ENCODE data around the gene SLC40A1. TPM values are rescaled to one million over a fixed set of nuclear protein-coding genes. Genes with fewer than 3 reads are reported as not detected.

SLC40A1 gene
- total RNA-seq, 2 donors from 2014 or later = 30.9 to 92.7 TPM

- ATAC-seq = no peak
- peak overlapping the region; percentile 28 for H3K4me3 Mint-ChIP-seq
- H3K36me3 Mint-ChIP-seq (ENCODE audit: low read depth) = no peaks in the 10 kb centered on the region
- no peaks in the 10 kb centered on the region for H3K9me3 ChIP-seq (ENCODE audit: control insufficient read depth, low read length, poor library complexity, severe bottlenecking)
- H3K27me3 Mint-ChIP-seq = peaks cover 10% of the 10 kb centered on the region
- peaks cover 22% of the 10 kb centered on the region for H3K4me1 Mint-ChIP-seq
- no peak overlapping the region for H3K27ac Mint-ChIP-seq
- DNase-seq = no peak
These were observed 7.2 kb upstream of the SLC40A1 start for GRCh38 chr2:189587780-189588179.

DNA sequence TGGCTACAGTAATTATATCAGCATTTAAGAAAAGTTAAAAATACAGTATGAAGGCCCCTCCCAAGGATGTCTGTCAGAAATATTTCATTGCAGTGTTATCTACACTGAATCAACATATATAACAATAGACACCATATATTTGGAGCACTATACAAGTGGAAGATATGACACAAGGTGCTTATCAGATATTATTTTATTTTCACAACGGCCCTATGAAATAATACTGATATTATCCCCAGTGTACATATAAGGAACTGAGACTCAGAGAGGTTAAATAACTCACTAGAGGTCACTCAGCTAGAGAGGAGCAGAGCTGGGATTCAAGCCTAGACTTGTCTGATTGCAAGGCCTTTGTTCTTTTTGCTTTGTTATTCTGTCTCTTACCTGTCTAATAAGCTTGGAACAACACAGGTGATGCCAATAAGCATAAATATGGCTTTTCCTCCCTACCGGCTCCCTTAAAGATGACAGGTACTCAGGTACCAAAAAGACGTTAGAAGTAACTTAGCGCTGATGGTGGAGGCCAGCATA, 4.7 kb upstream of the SLC40A1 start:
- no peak for ATAC-seq
- Mint-ChIP-seq H3K4me1 (peaks cover 21% of the 10 kb centered on the region), H3K36me3 (ENCODE audit: low read depth) (no peaks in the 10 kb centered on the region), H3K4me3 (no peak overlapping the region), H3K27ac (peak overlapping the region; percentile 27), H3K27me3 (peaks cover 10% of the 10 kb centered on the region)
- H3K9me3 ChIP-seq (ENCODE audit: control insufficient read depth, low read length, poor library complexity, severe bottlenecking) = no peaks in the 10 kb centered on the region
- no peak for DNase-seq

DNA sequence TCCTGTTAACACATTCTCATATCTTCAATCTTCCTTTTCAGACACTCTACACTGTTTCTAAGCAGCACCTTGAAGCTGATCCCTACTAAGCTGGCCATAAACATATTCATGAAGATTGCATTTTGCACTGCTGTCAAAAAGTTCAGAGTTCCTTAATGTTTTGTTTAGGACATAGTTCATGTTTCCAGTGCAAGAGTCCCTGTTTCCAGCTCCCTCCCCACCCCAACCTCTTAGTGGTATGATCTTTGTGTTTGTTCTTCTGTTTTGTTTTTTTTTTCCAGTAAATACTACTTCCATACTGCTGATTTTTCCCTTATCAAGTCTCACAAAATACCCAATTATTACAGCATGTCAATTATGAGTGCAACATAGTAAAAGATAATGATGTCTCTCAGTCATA, 4.1 kb upstream of the SLC40A1 start:
- Mint-ChIP-seq H3K27me3 (peaks cover 10% of the 10 kb centered on the region), H3K36me3 (ENCODE audit: low read depth) (no peaks in the 10 kb centered on the region), H3K4me3 (no peak overlapping the region), H3K4me1 (peaks cover 23% of the 10 kb centered on the region), H3K27ac (peak overlapping the region; percentile 27)
- H3K9me3 ChIP-seq (ENCODE audit: control insufficient read depth, low read length, poor library complexity, severe bottlenecking) = no peaks in the 10 kb centered on the region
- ATAC-seq (no peak), DNase-seq (no peak)

- DNase-seq (no peak), ATAC-seq (no peak)
- Mint-ChIP-seq H3K36me3 (ENCODE audit: low read depth) (no peaks in the 10 kb centered on the region), H3K27ac (no peak overlapping the region), H3K4me3 (no peak overlapping the region), H3K4me1 (peaks cover 29% of the 10 kb centered on the region), H3K27me3 (peaks cover 10% of the 10 kb centered on the region)
- no peaks in the 10 kb centered on the region for H3K9me3 ChIP-seq (ENCODE audit: control insufficient read depth, low read length, poor library complexity, severe bottlenecking)
These were observed 2.9 kb upstream of the SLC40A1 start for GRCh38 chr2:189583227-189584198.

- ATAC-seq (no peak), DNase-seq (no peak)
- no peaks in the 10 kb centered on the region for H3K9me3 ChIP-seq (ENCODE audit: control insufficient read depth, low read length, poor library complexity, severe bottlenecking)
- peaks cover 10% of the 10 kb centered on the region for H3K27me3 Mint-ChIP-seq
- H3K27ac Mint-ChIP-seq = no peak overlapping the region
- no peak overlapping the region for H3K4me3 Mint-ChIP-seq
- H3K36me3 Mint-ChIP-seq (ENCODE audit: low read depth) = no peaks in the 10 kb centered on the region
- H3K4me1 Mint-ChIP-seq = peaks cover 29% of the 10 kb centered on the region
These were observed 2.2 kb upstream of the SLC40A1 start for GRCh38 chr2:189582809-189583192.

GRCh38 chr2:189582140-189582808, 1.7 kb upstream of the SLC40A1 start:
- Mint-ChIP-seq H3K4me1 (peaks cover 29% of the 10 kb centered on the region), H3K4me3 (peak overlapping the region; percentile 87), H3K36me3 (ENCODE audit: low read depth) (peaks cover under 1% of the 10 kb centered on the region), H3K27me3 (peaks cover 10% of the 10 kb centered on the region), H3K27ac (no peak overlapping the region)
- ATAC-seq (no peak), DNase-seq (no peak)
- no peaks in the 10 kb centered on the region for H3K9me3 ChIP-seq (ENCODE audit: control insufficient read depth, low read length, poor library complexity, severe bottlenecking)

DNA sequence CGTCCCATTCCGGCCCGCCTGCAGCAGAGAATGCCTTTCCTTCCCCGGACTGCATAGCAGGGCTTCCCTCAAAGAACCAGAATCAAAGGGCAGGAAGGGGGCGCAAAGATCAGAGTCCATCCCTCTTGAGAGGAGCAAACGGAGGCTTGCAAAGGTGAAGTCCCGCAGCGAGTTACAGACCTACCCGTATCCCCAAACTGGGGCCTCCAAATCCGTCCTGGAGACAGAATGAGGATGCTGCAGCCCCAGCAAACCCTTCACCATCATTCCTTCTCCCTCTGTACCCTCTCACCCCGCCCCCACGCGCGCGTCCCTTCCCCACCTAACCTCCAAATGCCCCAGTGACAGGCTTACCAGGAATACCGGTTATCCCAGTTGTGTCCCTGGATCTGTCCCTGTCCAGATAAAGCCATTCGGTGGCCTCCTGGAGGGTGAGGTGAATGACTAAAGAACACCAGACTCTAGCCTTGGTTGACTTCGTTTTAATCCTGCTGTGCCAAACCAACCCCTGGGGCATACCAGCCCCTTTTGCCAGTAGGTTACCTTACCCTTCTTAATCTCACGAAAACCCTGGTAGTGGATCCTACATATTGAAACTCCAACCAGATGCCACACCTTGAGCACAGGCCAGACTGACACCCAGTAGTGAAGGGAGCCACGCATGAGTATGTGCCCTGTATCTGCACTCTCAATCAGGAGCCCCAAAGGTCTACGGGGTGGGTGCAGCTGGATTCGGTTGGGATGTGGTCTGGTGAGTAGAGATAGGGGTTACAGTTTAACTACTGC, 961 bp upstream of the SLC40A1 start:
- peak overlapping the region; percentile 79 for H3K27ac Mint-ChIP-seq
- peaks cover 33% of the 10 kb centered on the region for H3K4me1 Mint-ChIP-seq
- H3K4me3 Mint-ChIP-seq = peak overlapping the region; percentile 87
- peak in 1 of 3 donors; percentile 5 for DNase-seq
- peaks cover 10% of the 10 kb centered on the region for H3K27me3 Mint-ChIP-seq
- H3K9me3 ChIP-seq (ENCODE audit: control insufficient read depth, low read length, poor library complexity, severe bottlenecking) = no peaks in the 10 kb centered on the region
- peaks cover 2% of the 10 kb centered on the region for H3K36me3 Mint-ChIP-seq (ENCODE audit: low read depth)
- no peak for ATAC-seq

DNA sequence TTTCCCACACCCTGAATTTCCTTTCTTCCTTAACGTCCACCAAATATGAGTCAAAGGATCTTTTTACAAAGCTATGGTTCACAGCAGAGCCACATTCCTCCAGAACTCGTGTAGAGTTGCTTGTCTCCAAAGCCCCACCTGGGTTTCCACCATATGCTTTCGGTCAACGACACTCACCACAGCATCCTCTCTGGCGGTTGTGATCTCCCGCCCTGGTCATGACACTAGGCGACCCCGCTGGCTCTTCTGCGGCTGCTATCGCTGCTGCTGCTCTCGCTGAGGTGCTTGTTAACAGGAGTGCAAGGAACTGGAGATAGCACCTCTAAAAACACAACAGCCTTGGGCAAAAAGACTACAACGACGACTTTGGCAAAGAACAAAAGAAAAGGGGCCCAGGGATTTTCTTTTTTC, 340 bp downstream of the SLC40A1 start:
- Mint-ChIP-seq H3K4me1 (peaks cover 38% of the 10 kb centered on the region), H3K27me3 (peaks cover 10% of the 10 kb centered on the region), H3K36me3 (ENCODE audit: low read depth) (peaks cover 3% of the 10 kb centered on the region), H3K27ac (peak overlapping the region; percentile 79), H3K4me3 (peak overlapping the region; percentile 87)
- no peaks in the 10 kb centered on the region for H3K9me3 ChIP-seq (ENCODE audit: control insufficient read depth, low read length, poor library complexity, severe bottlenecking)
- ATAC-seq = peak; percentile 49
- peak in 1 of 3 donors; percentile 14 for DNase-seq

DNA sequence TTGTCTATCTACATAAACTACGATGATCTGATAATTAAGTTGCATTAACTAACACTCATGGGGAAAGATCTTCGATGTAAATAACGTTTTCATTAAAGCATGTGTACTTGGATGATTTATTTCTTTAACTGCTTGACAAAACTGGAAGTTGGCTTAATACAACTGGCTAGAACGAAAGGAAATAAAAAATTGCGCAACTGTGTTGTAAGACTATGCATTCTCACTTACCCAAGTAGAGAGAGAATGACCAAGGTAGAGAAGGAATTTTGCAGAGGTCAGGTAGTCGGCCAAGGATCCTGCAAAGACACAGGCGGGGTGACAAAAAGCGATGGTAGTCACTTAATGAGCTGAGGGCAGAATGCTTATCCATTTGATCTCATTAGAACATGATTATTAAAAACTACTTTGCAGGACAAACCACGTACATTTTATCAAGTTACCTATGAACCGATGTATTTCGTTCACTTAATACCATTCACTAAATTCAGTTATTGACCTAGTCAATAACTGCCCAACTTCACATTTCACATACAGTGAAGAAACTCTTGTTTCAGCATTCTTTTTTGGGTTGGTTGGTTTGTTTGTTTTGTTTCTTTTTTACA, 900 bp downstream of the SLC40A1 start:
- DNase-seq (no peak), ATAC-seq (no peak)
- H3K9me3 ChIP-seq (ENCODE audit: control insufficient read depth, low read length, poor library complexity, severe bottlenecking) = no peaks in the 10 kb centered on the region
- Mint-ChIP-seq H3K27me3 (peaks cover 5% of the 10 kb centered on the region), H3K36me3 (ENCODE audit: low read depth) (peaks cover 3% of the 10 kb centered on the region), H3K4me3 (peak overlapping the region; percentile 87), H3K4me1 (peaks cover 43% of the 10 kb centered on the region), H3K27ac (peak overlapping the region; percentile 79)

DNA sequence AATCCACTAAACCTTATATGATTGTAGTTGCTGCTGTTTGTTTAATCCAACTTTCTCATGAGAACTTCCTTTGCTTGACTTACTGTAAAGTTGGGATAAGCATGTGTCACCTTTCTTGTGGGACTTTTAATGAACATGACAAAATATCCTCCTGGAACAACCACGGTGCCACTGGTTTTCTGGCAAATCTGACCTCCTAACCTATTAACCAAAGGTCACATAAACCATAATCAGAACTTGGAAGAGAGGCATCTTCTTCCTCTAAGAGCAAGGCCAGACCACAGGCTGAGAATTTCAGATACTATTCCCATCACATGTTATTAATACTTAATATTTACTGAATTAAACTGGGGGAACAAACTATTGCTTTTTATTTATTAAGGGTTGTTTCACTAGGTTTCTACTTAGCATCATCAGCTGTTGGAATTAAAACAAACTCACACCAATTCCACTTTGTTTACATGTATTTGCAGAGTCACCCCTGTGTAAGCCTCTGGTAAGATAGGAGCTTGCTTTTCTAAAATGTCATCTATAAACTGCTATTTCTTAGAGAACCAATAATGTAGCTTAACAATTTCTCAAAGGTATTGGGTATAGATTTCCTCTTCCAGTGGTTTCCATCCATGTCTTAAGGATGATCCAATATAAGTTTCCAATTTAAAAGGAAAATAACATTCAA, 2.2 kb downstream of the SLC40A1 start:
- ATAC-seq = no peak
- no peaks in the 10 kb centered on the region for H3K9me3 ChIP-seq (ENCODE audit: control insufficient read depth, low read length, poor library complexity, severe bottlenecking)
- H3K36me3 Mint-ChIP-seq (ENCODE audit: low read depth) = peaks cover 3% of the 10 kb centered on the region
- no peaks in the 10 kb centered on the region for H3K27me3 Mint-ChIP-seq
- no peak overlapping the region for H3K4me3 Mint-ChIP-seq
- H3K27ac Mint-ChIP-seq = peak overlapping the region; percentile 79
- peaks cover 47% of the 10 kb centered on the region for H3K4me1 Mint-ChIP-seq
- no peak for DNase-seq

DNA sequence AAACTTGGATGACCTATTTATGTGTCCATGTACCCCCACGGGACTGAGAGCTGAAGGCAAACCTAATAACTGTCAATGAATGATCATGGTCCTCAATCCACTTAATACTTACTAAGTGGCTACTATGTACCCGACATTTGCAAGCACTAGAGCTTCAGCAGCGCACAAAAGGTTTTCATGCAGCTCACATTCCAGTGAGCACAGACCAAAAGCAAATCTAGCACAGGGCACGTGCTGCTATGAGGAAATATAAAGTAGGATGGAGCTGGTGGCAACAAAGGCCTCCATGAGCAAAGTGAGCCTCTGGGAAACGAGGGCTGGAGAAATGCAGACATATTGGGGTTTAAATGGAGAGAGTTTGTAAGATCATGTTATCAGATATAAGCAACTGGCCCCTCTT, 3.5 kb downstream of the SLC40A1 start:
- H3K4me1 Mint-ChIP-seq = peaks cover 51% of the 10 kb centered on the region
- peak overlapping the region; percentile 21 for H3K27ac Mint-ChIP-seq
- H3K4me3 Mint-ChIP-seq = peak overlapping the region; percentile 67
- no peaks in the 10 kb centered on the region for H3K9me3 ChIP-seq (ENCODE audit: control insufficient read depth, low read length, poor library complexity, severe bottlenecking)
- ATAC-seq (no peak), DNase-seq (no peak)
- peaks cover 5% of the 10 kb centered on the region for H3K36me3 Mint-ChIP-seq (ENCODE audit: low read depth)
- H3K27me3 Mint-ChIP-seq = no peaks in the 10 kb centered on the region

DNA sequence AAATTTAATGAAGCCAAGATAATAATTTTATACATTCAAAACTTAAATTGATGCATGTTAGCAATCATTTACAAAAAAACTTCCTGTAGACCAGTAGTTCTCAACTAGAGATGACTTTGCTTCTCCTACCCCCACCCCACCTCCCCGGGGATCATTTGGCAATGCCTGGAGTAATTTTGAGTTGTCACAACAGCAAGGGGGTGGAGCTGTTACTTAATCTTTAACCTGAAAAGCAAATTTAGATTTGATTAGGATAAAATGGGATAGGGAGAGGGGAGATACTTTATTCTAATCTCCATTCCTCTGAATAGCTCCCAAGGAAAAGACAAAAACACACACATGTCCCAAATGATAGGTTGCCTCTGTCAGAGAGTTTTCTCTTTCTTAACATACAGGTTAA, 4.2 kb downstream of the SLC40A1 start:
- H3K9me3 ChIP-seq (ENCODE audit: control insufficient read depth, low read length, poor library complexity, severe bottlenecking) = no peaks in the 10 kb centered on the region
- no peak overlapping the region for H3K4me3 Mint-ChIP-seq
- DNase-seq (no peak), ATAC-seq (no peak)
- H3K27ac Mint-ChIP-seq = no peak overlapping the region
- H3K4me1 Mint-ChIP-seq = peaks cover 47% of the 10 kb centered on the region
- no peaks in the 10 kb centered on the region for H3K27me3 Mint-ChIP-seq
- H3K36me3 Mint-ChIP-seq (ENCODE audit: low read depth) = peaks cover 5% of the 10 kb centered on the region
